Calu3 (cell line): ENCODE measurements around the gene PHGDH. TPM values are rescaled to one million over a fixed set of nuclear protein-coding genes. Genes with fewer than 3 reads are reported as not detected.

Source experiments
- BruUV-seq: library from RNA; stranded (reverse); fragments of 400-500 nt; replicated peaks from 2 replicates; lab custom pipeline; 2021; lab: Mats Ljungman, UMichigan
- CTCF ChIA-PET: fragments of 300-600 bp; sonication (Branson Sonifier 250); formaldehyde crosslinking; loops from one replicate; lab custom pipeline; 2022; ENCODE audit warnings: antibody characterized with exemption; lab: Charles Lee
- DNase-seq: peaks from one replicate; pipeline ENCODE4 v3.0.0; 2022
- H3K27ac Mint-ChIP-seq: one replicate; pipeline ENCODE4 v1.8.0; 2022; ENCODE audit warnings: mixed read lengths; ENCODE audit not compliant: unreplicated experiment
- H3K27me3 Mint-ChIP-seq: one replicate; pipeline ENCODE4 v1.8.0; 2022; ENCODE audit warnings: mixed read lengths; ENCODE audit not compliant: unreplicated experiment
- H3K36me3 Mint-ChIP-seq: one replicate; pipeline ENCODE4 v1.8.0; 2022; ENCODE audit warnings: mild to moderate bottlenecking, moderate library complexity, mixed read lengths; ENCODE audit not compliant: insufficient read depth, unreplicated experiment
- H3K4me1 Mint-ChIP-seq: one replicate; pipeline ENCODE4 v1.8.0; 2022; ENCODE audit warnings: mild to moderate bottlenecking, low read depth, mixed read lengths; ENCODE audit not compliant: unreplicated experiment
- H3K4me3 Mint-ChIP-seq: one replicate; pipeline ENCODE4 v1.8.0; 2022; ENCODE audit warnings: mild to moderate bottlenecking, low read depth, moderate library complexity, mixed read lengths; ENCODE audit not compliant: unreplicated experiment
- H3K9me3 Mint-ChIP-seq: one replicate; pipeline ENCODE4 v1.8.0; 2022; ENCODE audit warnings: low read depth, mixed read lengths; ENCODE audit not compliant: unreplicated experiment
- intact Hi-C: fragments of 100-400 bp; cut with micrococcal nuclease; formaldehyde crosslinking; loops from one replicate; pipeline ENCODE4 v1.10.0; 2022; ENCODE audit not compliant: unreplicated experiment
- total RNA-seq: library from RNA; stranded (reverse); gene quantifications from 2 replicates; pipeline ENCODE4 v1.2.3, GENCODE V29; 2022
- TF ChIP-seq, protein P1 (sequence below): fragments of 200-600 bp; IDR thresholded peaks from one replicate; pipeline ENCODE4 v1.8.0; 2022; ENCODE audit warnings: antibody characterized with exemption; ENCODE audit not compliant: unreplicated experiment

PHGDH gene
- total RNA-seq, 1 experiment from 2014 or later, result 199 TPM

DNA sequence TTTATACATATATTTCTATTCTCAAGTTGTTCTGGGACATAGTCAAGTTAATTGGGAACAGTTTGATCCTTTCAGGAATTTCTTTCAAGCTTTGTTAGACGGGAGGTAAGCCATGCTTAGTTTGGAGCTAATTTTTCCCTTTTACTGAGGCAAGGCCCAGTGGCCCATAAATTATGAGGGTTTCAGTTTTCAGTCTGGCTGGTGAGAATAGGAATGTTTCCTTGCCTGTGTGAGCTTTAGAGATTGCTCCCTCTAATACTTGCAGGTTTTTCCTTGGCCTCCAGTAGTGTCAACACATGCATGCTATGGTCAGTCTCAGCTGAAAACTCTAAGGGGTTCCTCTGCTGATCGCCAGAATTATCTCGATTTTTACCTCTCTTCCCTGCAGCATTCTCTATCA, 14.1 kb upstream of the PHGDH start:
- no peak overlapping the region for H3K4me3 Mint-ChIP-seq
- TF ChIP-seq, protein P1, sequence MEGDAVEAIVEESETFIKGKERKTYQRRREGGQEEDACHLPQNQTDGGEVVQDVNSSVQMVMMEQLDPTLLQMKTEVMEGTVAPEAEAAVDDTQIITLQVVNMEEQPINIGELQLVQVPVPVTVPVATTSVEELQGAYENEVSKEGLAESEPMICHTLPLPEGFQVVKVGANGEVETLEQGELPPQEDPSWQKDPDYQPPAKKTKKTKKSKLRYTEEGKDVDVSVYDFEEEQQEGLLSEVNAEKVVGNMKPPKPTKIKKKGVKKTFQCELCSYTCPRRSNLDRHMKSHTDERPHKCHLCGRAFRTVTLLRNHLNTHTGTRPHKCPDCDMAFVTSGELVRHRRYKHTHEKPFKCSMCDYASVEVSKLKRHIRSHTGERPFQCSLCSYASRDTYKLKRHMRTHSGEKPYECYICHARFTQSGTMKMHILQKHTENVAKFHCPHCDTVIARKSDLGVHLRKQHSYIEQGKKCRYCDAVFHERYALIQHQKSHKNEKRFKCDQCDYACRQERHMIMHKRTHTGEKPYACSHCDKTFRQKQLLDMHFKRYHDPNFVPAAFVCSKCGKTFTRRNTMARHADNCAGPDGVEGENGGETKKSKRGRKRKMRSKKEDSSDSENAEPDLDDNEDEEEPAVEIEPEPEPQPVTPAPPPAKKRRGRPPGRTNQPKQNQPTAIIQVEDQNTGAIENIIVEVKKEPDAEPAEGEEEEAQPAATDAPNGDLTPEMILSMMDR, result no peak
- CTCF ChIA-PET, result no interaction called here
- intact Hi-C loops, result no loop called here
- H3K27me3 Mint-ChIP-seq, result no peaks in the 10 kb centered on the region
- no peak for DNase-seq
- no peaks in the 10 kb centered on the region for H3K9me3 Mint-ChIP-seq
- BruUV-seq, result no TSS peak
- H3K36me3 Mint-ChIP-seq, result no peaks in the 10 kb centered on the region
- H3K4me1 Mint-ChIP-seq, result no peaks in the 10 kb centered on the region
- H3K27ac Mint-ChIP-seq, result no peak overlapping the region

DNA sequence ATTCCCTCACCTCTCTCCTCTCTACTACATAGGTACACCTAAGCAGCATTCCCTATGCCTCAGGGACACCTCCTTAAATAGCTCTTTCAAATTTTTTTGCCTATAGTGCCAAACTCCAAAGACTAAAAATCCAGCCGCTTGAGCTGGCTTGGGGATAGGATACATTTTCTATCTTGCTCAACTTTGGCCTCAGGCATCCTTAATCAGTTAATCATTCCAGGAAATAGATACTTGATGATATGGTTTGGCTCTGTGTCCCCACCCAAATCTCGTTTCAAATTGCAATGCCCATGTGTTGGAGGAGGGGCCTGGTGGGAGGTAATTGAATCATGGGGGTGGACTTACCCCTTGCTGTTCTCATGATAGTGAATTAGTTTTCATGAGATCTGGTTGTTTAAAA, 11.4 kb upstream of the PHGDH start:
- CTCF ChIA-PET, result no interaction called here
- no peaks in the 10 kb centered on the region for H3K36me3 Mint-ChIP-seq
- no peaks in the 10 kb centered on the region for H3K27me3 Mint-ChIP-seq
- no TSS peak for BruUV-seq
- intact Hi-C loops, result no loop called here
- no peak for DNase-seq
- no peak overlapping the region for H3K27ac Mint-ChIP-seq
- TF ChIP-seq, protein P1, result no peak
- H3K4me1 Mint-ChIP-seq, result no peaks in the 10 kb centered on the region
- no peaks in the 10 kb centered on the region for H3K9me3 Mint-ChIP-seq
- no peak overlapping the region for H3K4me3 Mint-ChIP-seq

DNA sequence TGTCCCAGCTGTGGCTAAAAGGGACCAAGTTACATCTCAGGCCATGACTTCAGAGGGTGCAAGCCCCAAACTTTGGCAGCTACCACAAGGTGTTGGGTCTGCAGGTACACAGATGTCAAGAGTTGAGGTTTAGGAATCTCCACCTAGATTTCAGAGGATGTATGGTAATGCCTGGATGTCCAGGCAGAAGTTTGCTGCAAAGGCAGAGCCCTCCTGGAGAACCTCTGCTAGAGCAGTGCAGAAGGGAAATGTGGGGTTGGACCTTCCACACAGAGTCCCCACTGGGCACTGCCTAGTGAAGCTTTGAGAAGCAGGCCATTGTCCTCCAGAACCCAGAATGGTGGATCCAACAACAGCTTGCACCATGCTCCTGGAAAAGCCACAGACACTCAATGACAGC, 10.1 kb upstream of the PHGDH start:
- no peak for DNase-seq
- CTCF ChIA-PET, result no interaction called here
- intact Hi-C loops, result no loop called here
- Mint-ChIP-seq H3K36me3 (no peaks in the 10 kb centered on the region), H3K27ac (no peak overlapping the region), H3K4me1 (no peaks in the 10 kb centered on the region), H3K9me3 (no peaks in the 10 kb centered on the region), H3K27me3 (no peaks in the 10 kb centered on the region), H3K4me3 (no peak overlapping the region)
- TF ChIP-seq, protein P1, result no peak
- no TSS peak for BruUV-seq

DNA sequence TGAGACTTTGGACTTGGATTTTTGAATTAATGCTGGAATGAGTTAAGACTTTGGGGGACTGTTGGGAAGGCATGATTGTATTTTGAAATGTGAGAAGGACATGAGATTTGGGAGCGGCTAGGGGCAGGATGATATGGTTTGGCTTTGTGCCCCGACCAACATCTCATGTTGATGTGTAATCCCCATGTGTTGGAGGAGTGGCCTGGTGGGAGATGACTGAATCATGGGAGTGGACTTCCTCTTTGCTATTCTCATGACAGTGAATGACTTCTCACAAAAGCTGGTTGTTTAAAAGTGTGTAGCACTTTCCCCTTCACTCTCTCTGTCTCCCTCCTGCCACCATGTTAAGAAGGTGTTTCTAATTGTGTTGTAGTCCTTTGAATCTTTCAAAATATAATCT, 9.3 kb upstream of the PHGDH start:
- TF ChIP-seq, protein P1, result no peak
- no TSS peak for BruUV-seq
- Mint-ChIP-seq H3K4me1 (no peaks in the 10 kb centered on the region), H3K27ac (no peak overlapping the region), H3K36me3 (no peaks in the 10 kb centered on the region), H3K9me3 (no peaks in the 10 kb centered on the region), H3K4me3 (no peak overlapping the region), H3K27me3 (no peaks in the 10 kb centered on the region)
- intact Hi-C loops, result no loop called here
- CTCF ChIA-PET, result no interaction called here
- DNase-seq, result no peak
